ENCODE data around the gene RASSF4. TPM values are rescaled to one million over a fixed set of nuclear protein-coding genes. Genes with fewer than 3 reads are reported as not detected.

The RASSF4 gene
- total RNA-seq, 1 donor from 2014 or later = 83.0 TPM

DNA sequence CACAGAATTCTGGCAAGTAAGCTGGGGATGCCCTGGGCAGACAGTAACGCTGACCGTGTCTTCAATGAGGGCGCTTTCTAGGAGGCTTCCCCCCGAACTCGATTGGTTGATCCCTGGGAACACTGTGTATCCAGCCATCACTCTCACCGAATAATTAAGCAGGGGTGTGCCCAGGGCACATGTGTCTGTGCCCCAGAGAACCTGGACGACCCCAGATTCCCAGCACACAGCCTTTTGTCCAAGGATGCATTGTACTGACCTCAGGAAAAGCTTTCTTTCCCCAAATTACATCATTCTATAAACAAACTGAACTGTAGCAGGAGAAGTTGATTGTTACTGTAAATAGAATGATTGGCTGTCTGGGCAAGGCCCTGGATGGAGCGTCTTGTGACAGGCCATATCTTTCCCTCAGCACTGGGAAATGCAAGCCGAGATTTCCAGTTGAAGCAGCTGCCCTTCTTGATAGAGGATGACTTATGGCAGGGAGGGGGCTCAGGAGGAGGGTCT, 25.6 kb downstream of the RASSF4 start:
- Histone ChIP-seq H3K4me3 (ENCODE audit: insufficient read depth, low read depth, low read length) (no peak overlapping the region), H3K4me1 (ENCODE audit: insufficient read depth, low read length) (peaks cover 35% of the 10 kb centered on the region), H3K9ac (ENCODE audit: low read length) (no peak overlapping the region), H3K36me3 (ENCODE audit: insufficient read depth, low read length) (no peaks in the 10 kb centered on the region), H4K20me1 (ENCODE audit: insufficient read depth, low read length) (no peaks in the 10 kb centered on the region), H2AFZ (ENCODE audit: low read depth, low read length) (no peak overlapping the region), H3K9me3 (ENCODE audit: insufficient read depth, low read depth, low read length) (no peaks in the 10 kb centered on the region), H3K27me3 (ENCODE audit: insufficient read depth, low read length) (no peaks in the 10 kb centered on the region), H3K79me2 (ENCODE audit: insufficient read depth, low read length) (no peaks in the 10 kb centered on the region), H3K4me2 (ENCODE audit: low read length) (no peak overlapping the region), H3K27ac (ENCODE audit: low read depth, low read length) (no peak overlapping the region)
- DNase-seq (ENCODE audit: low read depth) (no peak), FAIRE-seq (no peak)
- peaks cover 52% of the 10 kb centered on the region for H3K4me1 Mint-ChIP-seq (ENCODE audit: low read depth, unreplicated experiment)
- H3K9me3 Mint-ChIP-seq (ENCODE audit: unreplicated experiment) = peaks cover 2% of the 10 kb centered on the region
- H3K36me3 Mint-ChIP-seq (ENCODE audit: low read depth, unreplicated experiment) = peaks cover 30% of the 10 kb centered on the region
- H3K4me3 Mint-ChIP-seq (ENCODE audit: unreplicated experiment) = no peak overlapping the region
- no peak for TF ChIP-seq EZH2 (IDR thresholded peaks at IDR 0.05; ENCODE audit: insufficient read depth, low read length)
- TF ChIP-seq, protein P1, sequence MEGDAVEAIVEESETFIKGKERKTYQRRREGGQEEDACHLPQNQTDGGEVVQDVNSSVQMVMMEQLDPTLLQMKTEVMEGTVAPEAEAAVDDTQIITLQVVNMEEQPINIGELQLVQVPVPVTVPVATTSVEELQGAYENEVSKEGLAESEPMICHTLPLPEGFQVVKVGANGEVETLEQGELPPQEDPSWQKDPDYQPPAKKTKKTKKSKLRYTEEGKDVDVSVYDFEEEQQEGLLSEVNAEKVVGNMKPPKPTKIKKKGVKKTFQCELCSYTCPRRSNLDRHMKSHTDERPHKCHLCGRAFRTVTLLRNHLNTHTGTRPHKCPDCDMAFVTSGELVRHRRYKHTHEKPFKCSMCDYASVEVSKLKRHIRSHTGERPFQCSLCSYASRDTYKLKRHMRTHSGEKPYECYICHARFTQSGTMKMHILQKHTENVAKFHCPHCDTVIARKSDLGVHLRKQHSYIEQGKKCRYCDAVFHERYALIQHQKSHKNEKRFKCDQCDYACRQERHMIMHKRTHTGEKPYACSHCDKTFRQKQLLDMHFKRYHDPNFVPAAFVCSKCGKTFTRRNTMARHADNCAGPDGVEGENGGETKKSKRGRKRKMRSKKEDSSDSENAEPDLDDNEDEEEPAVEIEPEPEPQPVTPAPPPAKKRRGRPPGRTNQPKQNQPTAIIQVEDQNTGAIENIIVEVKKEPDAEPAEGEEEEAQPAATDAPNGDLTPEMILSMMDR (IDR thresholded peaks at IDR 0.05; ENCODE audit: insufficient read depth, low read depth, low read length) = no peak
- H3K27ac Mint-ChIP-seq (ENCODE audit: unreplicated experiment) = peak overlapping the region; percentile 83
- no peaks in the 10 kb centered on the region for H3K27me3 Mint-ChIP-seq (ENCODE audit: low read depth, unreplicated experiment)

DNA sequence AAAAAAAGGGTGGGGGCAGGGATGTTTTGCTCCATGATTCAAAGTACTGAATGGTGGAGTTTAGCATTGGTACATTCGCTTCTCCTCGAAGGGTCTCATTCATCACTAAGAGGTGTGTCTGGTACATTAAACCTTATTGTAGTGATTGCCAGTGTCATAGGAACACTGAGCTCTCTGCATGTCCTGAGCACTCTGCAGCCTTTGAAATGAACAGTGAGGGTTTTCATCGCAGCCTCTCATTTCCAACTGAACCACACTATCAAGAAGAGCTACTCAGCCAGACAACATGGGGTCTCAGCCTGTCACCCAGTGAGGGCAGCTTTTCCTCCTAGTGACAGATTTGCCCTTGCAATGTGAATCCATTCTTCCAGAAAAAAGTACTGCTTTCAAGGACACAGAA, 26.6 kb downstream of the RASSF4 start:
- H2AFZ ChIP-seq (ENCODE audit: low read depth, low read length) = no peak overlapping the region
- no peaks in the 10 kb centered on the region for H3K27me3 Mint-ChIP-seq (ENCODE audit: low read depth, unreplicated experiment)
- TF ChIP-seq, protein P1 (IDR thresholded peaks at IDR 0.05; ENCODE audit: insufficient read depth, low read depth, low read length) = no peak
- H3K4me3 ChIP-seq (ENCODE audit: insufficient read depth, low read depth, low read length) = no peak overlapping the region
- DNase-seq (ENCODE audit: low read depth) = no peak
- H3K79me2 ChIP-seq (ENCODE audit: insufficient read depth, low read length) = no peaks in the 10 kb centered on the region
- peaks cover 44% of the 10 kb centered on the region for H3K4me1 Mint-ChIP-seq (ENCODE audit: low read depth, unreplicated experiment)
- peaks cover 2% of the 10 kb centered on the region for H3K9me3 Mint-ChIP-seq (ENCODE audit: unreplicated experiment)
- no peak for FAIRE-seq
- peaks cover 35% of the 10 kb centered on the region for H3K36me3 Mint-ChIP-seq (ENCODE audit: low read depth, unreplicated experiment)
- H3K27ac ChIP-seq (ENCODE audit: low read depth, low read length) = no peak overlapping the region
- peak overlapping the region; percentile 83 for H3K27ac Mint-ChIP-seq (ENCODE audit: unreplicated experiment)
- H3K9me3 ChIP-seq (ENCODE audit: insufficient read depth, low read depth, low read length) = no peaks in the 10 kb centered on the region
- no peaks in the 10 kb centered on the region for H4K20me1 ChIP-seq (ENCODE audit: insufficient read depth, low read length)
- peaks cover 26% of the 10 kb centered on the region for H3K4me1 ChIP-seq (ENCODE audit: insufficient read depth, low read length)
- H3K9ac ChIP-seq (ENCODE audit: low read length) = no peak overlapping the region
- H3K4me2 ChIP-seq (ENCODE audit: low read length) = no peak overlapping the region
- no peaks in the 10 kb centered on the region for H3K27me3 ChIP-seq (ENCODE audit: insufficient read depth, low read length)
- no peaks in the 10 kb centered on the region for H3K36me3 ChIP-seq (ENCODE audit: insufficient read depth, low read length)
- peak overlapping the region; percentile 28 for H3K4me3 Mint-ChIP-seq (ENCODE audit: unreplicated experiment)

DNA sequence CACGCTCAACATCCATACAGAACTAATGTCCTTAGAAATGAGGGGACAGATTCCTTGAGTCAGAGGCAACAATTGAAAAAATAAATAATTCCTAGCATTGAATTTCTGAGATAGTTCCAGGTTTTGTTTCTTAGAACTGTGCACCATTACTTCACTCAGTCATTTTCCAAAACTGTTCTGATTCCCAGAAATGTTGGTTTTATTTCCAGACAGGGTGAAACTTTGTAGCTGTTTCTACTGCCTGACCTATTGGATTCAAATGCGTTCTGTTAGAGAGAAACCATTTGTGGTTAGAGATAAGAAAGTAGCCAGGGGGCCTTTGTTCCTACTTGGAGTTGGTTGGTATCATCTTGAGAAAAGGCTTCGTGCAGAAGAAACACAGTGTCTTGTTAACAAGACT, 27.1 kb downstream of the RASSF4 start:
- Histone ChIP-seq H3K4me3 (ENCODE audit: insufficient read depth, low read depth, low read length) (no peak overlapping the region), H3K9ac (ENCODE audit: low read length) (no peak overlapping the region), H3K9me3 (ENCODE audit: insufficient read depth, low read depth, low read length) (no peaks in the 10 kb centered on the region), H3K27me3 (ENCODE audit: insufficient read depth, low read length) (no peaks in the 10 kb centered on the region), H3K79me2 (ENCODE audit: insufficient read depth, low read length) (no peaks in the 10 kb centered on the region), H3K4me2 (ENCODE audit: low read length) (no peak overlapping the region), H3K27ac (ENCODE audit: low read depth, low read length) (no peak overlapping the region), H4K20me1 (ENCODE audit: insufficient read depth, low read length) (no peaks in the 10 kb centered on the region), H3K36me3 (ENCODE audit: insufficient read depth, low read length) (no peaks in the 10 kb centered on the region), H2AFZ (ENCODE audit: low read depth, low read length) (no peak overlapping the region), H3K4me1 (ENCODE audit: insufficient read depth, low read length) (peaks cover 21% of the 10 kb centered on the region)
- Mint-ChIP-seq H3K4me1 (ENCODE audit: low read depth, unreplicated experiment) (peaks cover 39% of the 10 kb centered on the region), H3K4me3 (ENCODE audit: unreplicated experiment) (peak overlapping the region; percentile 28), H3K9me3 (ENCODE audit: unreplicated experiment) (peaks cover 2% of the 10 kb centered on the region), H3K36me3 (ENCODE audit: low read depth, unreplicated experiment) (peaks cover 40% of the 10 kb centered on the region), H3K27ac (ENCODE audit: unreplicated experiment) (no peak overlapping the region), H3K27me3 (ENCODE audit: low read depth, unreplicated experiment) (no peaks in the 10 kb centered on the region)
- no peak for FAIRE-seq
- DNase-seq (ENCODE audit: low read depth) = peak; percentile 73
- TF ChIP-seq, protein P1 (IDR thresholded peaks at IDR 0.05; ENCODE audit: insufficient read depth, low read depth, low read length) = no peak
- TF ChIP-seq EZH2 (IDR thresholded peaks at IDR 0.05; ENCODE audit: insufficient read depth, low read length) = no peak

Measured in astrocyte (in vitro differentiated cells and primary cell).